ENCODE results near the gene RHCE. TPM values are rescaled to one million over a fixed set of nuclear protein-coding genes. Genes with fewer than 3 reads are reported as not detected.
A peak's percentile ranks its signal among the peaks of the same experiment; 100 is the strongest.

The RHCE gene
- total and polyA plus RNA-seq, 9 of the 15 experiments (the other 6 are each of a cell fraction or from before 2014, with no cell fraction given), result 5.4 to 31.5 (median 12.6) TPM

- TF ChIP-seq, protein P1, sequence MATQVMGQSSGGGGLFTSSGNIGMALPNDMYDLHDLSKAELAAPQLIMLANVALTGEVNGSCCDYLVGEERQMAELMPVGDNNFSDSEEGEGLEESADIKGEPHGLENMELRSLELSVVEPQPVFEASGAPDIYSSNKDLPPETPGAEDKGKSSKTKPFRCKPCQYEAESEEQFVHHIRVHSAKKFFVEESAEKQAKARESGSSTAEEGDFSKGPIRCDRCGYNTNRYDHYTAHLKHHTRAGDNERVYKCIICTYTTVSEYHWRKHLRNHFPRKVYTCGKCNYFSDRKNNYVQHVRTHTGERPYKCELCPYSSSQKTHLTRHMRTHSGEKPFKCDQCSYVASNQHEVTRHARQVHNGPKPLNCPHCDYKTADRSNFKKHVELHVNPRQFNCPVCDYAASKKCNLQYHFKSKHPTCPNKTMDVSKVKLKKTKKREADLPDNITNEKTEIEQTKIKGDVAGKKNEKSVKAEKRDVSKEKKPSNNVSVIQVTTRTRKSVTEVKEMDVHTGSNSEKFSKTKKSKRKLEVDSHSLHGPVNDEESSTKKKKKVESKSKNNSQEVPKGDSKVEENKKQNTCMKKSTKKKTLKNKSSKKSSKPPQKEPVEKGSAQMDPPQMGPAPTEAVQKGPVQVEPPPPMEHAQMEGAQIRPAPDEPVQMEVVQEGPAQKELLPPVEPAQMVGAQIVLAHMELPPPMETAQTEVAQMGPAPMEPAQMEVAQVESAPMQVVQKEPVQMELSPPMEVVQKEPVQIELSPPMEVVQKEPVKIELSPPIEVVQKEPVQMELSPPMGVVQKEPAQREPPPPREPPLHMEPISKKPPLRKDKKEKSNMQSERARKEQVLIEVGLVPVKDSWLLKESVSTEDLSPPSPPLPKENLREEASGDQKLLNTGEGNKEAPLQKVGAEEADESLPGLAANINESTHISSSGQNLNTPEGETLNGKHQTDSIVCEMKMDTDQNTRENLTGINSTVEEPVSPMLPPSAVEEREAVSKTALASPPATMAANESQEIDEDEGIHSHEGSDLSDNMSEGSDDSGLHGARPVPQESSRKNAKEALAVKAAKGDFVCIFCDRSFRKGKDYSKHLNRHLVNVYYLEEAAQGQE (IDR thresholded peaks at IDR 0.05; ENCODE audit: borderline replicate concordance), result 0 out of 2 replicates have a peak, but pooled peaks have one; percentile 2
- TF ChIP-seq, protein P1 (CRISPR knock-in tag; IDR thresholded peaks at IDR 0.05; ENCODE audit: low read depth), result no peak
- TF ChIP-seq CHD1 (IDR thresholded peaks at IDR 0.05; ENCODE audit: low read length), result no peak
- no peak for TF ChIP-seq FIP1L1 (IDR thresholded peaks at IDR 0.05; ENCODE audit: low read depth, low read length, poor library complexity, severe bottlenecking)
- TF ChIP-seq L3MBTL2 (IDR thresholded peaks at IDR 0.05), result 0 out of 2 replicates have a peak, but pooled peaks have one; percentile 9
- TF ChIP-seq MYC (IDR thresholded peaks at IDR 0.05; ENCODE audit: low read depth, low read length), result 0 out of 2 replicates have a peak, but pooled peaks have one; percentile 8
- TF ChIP-seq MYC (CRISPR knock-in tag; IDR thresholded peaks at IDR 0.05; ENCODE audit: borderline replicate concordance, low read depth), result no peak
- TF ChIP-seq ZNF77 (CRISPR knock-in tag; IDR thresholded peaks at IDR 0.05), result no peak
- TF ChIP-seq SMAD4 (CRISPR knock-in tag; conservative IDR thresholded peaks at IDR 0.05), result no peak
- no peak for TF ChIP-seq THRB (CRISPR knock-in tag; conservative IDR thresholded peaks at IDR 0.05)
- TF ChIP-seq DACH1 (IDR thresholded peaks at IDR 0.05; ENCODE audit: partially characterized antibody), result peak; percentile 89
- no peak for TF ChIP-seq KAT2B (IDR thresholded peaks at IDR 0.05; ENCODE audit: low read depth, low read length)
- TF ChIP-seq TGIF2 (CRISPR knock-in tag; IDR thresholded peaks at IDR 0.05), result no peak
- no peak for TF ChIP-seq TAF7 (tag; IDR thresholded peaks at IDR 0.05)
- TF ChIP-seq MYNN (IDR thresholded peaks at IDR 0.05), result no peak
- no peak for TF ChIP-seq MYNN (CRISPR knock-in tag; IDR thresholded peaks at IDR 0.05)
- TF ChIP-seq, protein P2, sequence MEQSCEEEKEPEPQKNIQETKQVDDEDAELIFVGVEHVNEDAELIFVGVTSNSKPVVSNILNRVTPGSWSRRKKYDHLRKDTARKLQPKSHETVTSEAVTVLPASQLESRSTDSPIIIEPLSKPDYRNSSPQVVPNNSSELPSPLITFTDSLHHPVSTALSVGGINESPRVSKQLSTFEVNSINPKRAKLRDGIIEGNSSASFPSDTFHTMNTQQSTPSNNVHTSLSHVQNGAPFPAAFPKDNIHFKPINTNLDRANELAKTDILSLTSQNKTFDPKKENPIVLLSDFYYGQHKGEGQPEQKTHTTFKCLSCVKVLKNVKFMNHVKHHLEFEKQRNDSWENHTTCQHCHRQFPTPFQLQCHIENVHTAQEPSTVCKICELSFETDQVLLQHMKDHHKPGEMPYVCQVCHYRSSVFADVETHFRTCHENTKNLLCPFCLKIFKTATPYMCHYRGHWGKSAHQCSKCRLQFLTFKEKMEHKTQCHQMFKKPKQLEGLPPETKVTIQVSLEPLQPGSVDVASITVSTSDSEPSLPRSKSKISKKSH (CRISPR knock-in tag; IDR thresholded peaks at IDR 0.05), result no peak
- TF ChIP-seq CTBP1 (IDR thresholded peaks at IDR 0.05; ENCODE audit: borderline replicate concordance), result peak; percentile 40; the same call in 1 of the 2 replicates
These were observed 11.5 kb upstream of the RHCE start (continued) for GRCh38 chr1:25431955-25432719.

Measured in K562 (cell line).